CD4-positive, alpha-beta memory T cell (primary cell): ENCODE data around the gene MBD3. TPM values are rescaled to one million over a fixed set of nuclear protein-coding genes. Genes with fewer than 3 reads are reported as not detected.

Experiments
- CTCF ChIA-PET: fragments of 350-600 bp; sonication (Branson Sonifier 250); formaldehyde crosslinking; loops from one replicate; lab custom pipeline; 2021; ENCODE audit warnings: inconsistent platforms; ENCODE audit not compliant: partially characterized antibody; lab: Charles Lee
- POLR2A ChIA-PET: fragments of 350-600 bp; sonication (Branson Sonifier 250); formaldehyde crosslinking; loops from one replicate; lab custom pipeline; 2021; ENCODE audit not compliant: partially characterized antibody; lab: Charles Lee
- DNase-seq, 5 donors: peaks; one replicate each; pipeline versions ENCODE4 v3.0.0 to v3.0.0-alpha.2; 2020 to 2022; ENCODE audit warnings: mixed read lengths in 1 of 5
- H3K27ac ChIP-seq: one replicate; pipeline ENCODE4 v1.7.0; 2013; ENCODE audit warnings: low read depth, low read length
- H3K27me3 ChIP-seq: 2 replicates; pipeline ENCODE4 v1.7.0; 2013; ENCODE audit warnings: mild to moderate bottlenecking, low read length, moderate library complexity; ENCODE audit not compliant: insufficient read depth
- H3K36me3 ChIP-seq: 2 replicates; pipeline ENCODE4 v1.7.0; 2013; ENCODE audit warnings: mild to moderate bottlenecking, low read length, moderate library complexity; ENCODE audit not compliant: insufficient read depth
- H3K4me1 ChIP-seq: 2 replicates; pipeline ENCODE4 v1.7.0; 2013; ENCODE audit warnings: mild to moderate bottlenecking, low read length, moderate library complexity; ENCODE audit not compliant: insufficient read depth
- H3K4me3 ChIP-seq, 2 donors: one replicate each; pipeline ENCODE4 v1.7.0; 2013; ENCODE audit warnings: low read length in 2 of 2, mild to moderate bottlenecking in 1 of 2
- H3K9me3 ChIP-seq, 2 donors: one replicate each; pipeline ENCODE4 v1.7.0; 2013; ENCODE audit warnings: low read length in 2 of 2, control low read depth in 1 of 2; ENCODE audit not compliant: control insufficient read depth in 1 of 2
- H3K27ac Mint-ChIP-seq, 7 donors: one replicate each; pipeline ENCODE4 v1.8.0; 2020 to 2021; ENCODE audit warnings: mixed read lengths in 7 of 7, mild to moderate bottlenecking in 6 of 7, inconsistent platforms in 3 of 7, moderate library complexity in 3 of 7
- H3K27me3 Mint-ChIP-seq, 2 donors: one replicate each; pipeline ENCODE4 v1.8.0; 2020 to 2021; ENCODE audit warnings: mixed read lengths in 2 of 2
- H3K36me3 Mint-ChIP-seq, 2 donors: one replicate each; pipeline ENCODE4 v1.8.0; 2020 to 2021; ENCODE audit warnings: mixed read lengths in 2 of 2, inconsistent platforms in 1 of 2, mild to moderate bottlenecking in 1 of 2
- H3K4me1 Mint-ChIP-seq, 4 donors: one replicate each; pipeline ENCODE4 v1.8.0; 2020 to 2021; ENCODE audit warnings: mixed read lengths in 4 of 4, mild to moderate bottlenecking in 1 of 4
- H3K4me3 Mint-ChIP-seq, 8 donors: one replicate each; pipeline ENCODE4 v1.8.0; 2020 to 2021; ENCODE audit warnings: mixed read lengths in 8 of 8, mild to moderate bottlenecking in 7 of 8, moderate library complexity in 6 of 8, inconsistent platforms in 3 of 8
- H3K9me3 Mint-ChIP-seq, 8 donors: one replicate each; pipeline ENCODE4 v1.8.0; 2020 to 2021; ENCODE audit warnings: mixed read lengths in 8 of 8, mild to moderate bottlenecking in 5 of 8, inconsistent platforms in 3 of 8, moderate library complexity in 1 of 8
- intact Hi-C: fragments of 100-400 bp; cut with micrococcal nuclease; formaldehyde crosslinking; loops from one replicate; pipeline ENCODE4 v1.15.1; 2023
- polyA plus RNA-seq, 2 donors: library from polyadenylated mRNA; unstranded; fragments of 300-500 nt; fragmentation: Illumina TruSeq; gene quantifications; one replicate each; pipeline ENCODE4 v1.2.3, GENCODE V29; 2021
- total RNA-seq, 2 experiments: library from RNA; stranded (reverse); gene quantifications; one replicate each; pipeline ENCODE4 v1.2.3, GENCODE V29; 2021

MBD3 gene
- total and polyA plus RNA-seq, 4 experiments from 2014 or later = 3.9 to 62.8 (median 34.6) TPM

DNA sequence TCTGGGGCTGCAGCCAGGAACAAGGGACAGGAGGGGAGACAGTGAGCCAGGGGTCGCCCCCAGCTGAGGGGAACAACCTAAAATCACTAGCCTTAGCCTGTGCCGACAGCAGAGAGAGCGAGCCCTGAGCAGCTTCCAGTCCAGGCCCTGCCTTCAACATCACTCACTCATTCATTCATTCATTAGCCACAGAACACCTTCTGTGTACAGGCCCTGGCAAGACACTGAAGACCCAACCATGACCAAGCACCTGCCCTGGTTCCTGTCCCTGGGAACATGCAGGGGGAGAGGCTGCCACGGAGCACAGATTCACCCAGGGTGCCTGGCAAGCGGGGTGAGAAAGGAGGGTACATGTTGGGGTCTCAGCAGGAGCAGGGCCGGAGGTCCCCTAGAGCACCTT lies 29.4 kb downstream of the MBD3 start:
- POLR2A ChIA-PET = no interaction called here
- no peak for DNase-seq
- Mint-ChIP-seq H3K27me3 (no peaks in the 10 kb centered on the region), H3K4me1 (no peaks in the 10 kb centered on the region), H3K4me3 (no peak overlapping the region), H3K27ac (peak overlapping the region in 1 of 7 donors; percentile 40), H3K9me3 (no peaks in the 10 kb centered on the region), H3K36me3 (no peaks in the 10 kb centered on the region)
- CTCF ChIA-PET = no interaction called here
- H3K9me3 ChIP-seq = no peaks in the 10 kb centered on the region
- H3K4me1 ChIP-seq = no peaks in the 10 kb centered on the region
- no peak overlapping the region for H3K4me3 ChIP-seq
- no peaks in the 10 kb centered on the region for H3K27me3 ChIP-seq
- no peaks in the 10 kb centered on the region for H3K36me3 ChIP-seq
- no peak overlapping the region for H3K27ac ChIP-seq
- intact Hi-C loops = no loop called here

DNA sequence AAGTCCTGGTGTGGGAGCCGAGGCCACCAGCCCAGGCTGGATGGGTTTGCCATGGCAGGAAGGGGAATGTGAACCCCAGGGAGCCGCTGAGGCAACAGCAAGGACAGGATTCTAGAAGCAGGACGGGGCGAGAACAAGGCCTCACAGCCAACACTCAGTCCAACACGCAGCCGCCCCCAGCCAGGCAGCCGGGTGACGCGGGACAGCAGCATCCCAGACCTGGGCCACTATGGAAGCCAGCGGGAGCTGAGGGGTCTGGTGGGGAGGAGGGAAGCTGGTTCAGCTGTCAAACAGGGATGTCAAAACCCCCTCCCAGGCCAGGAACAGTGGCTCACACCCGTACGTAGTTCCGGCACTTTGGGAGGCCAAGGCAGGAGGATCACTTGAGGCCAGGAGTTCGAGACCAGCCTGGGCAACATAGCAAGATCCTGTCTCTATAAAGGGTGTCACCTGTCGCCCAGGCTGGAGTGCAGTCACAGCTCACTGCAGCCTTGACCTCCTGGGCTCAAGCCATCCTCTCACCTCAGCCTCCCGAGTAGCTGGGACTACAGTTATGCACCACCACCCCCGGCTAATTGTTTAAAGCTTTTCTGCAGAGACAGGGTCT lies 31.3 kb downstream of the MBD3 start:
- Histone ChIP-seq H3K36me3 (no peaks in the 10 kb centered on the region), H3K4me1 (no peaks in the 10 kb centered on the region), H3K9me3 (no peaks in the 10 kb centered on the region), H3K27ac (no peak overlapping the region), H3K27me3 (no peaks in the 10 kb centered on the region), H3K4me3 (no peak overlapping the region)
- ChIA-PET POLR2A (no interaction called here), CTCF (interaction anchor here (3.5 kb wide), 1 partner anchor 15 kb away, joined by 14 read pairs; no protein-coding TSS in a partner anchor)
- no peaks in the 10 kb centered on the region for H3K27me3 Mint-ChIP-seq
- DNase-seq = no peak
- no peaks in the 10 kb centered on the region for H3K9me3 Mint-ChIP-seq
- H3K36me3 Mint-ChIP-seq = no peaks in the 10 kb centered on the region
- H3K4me3 Mint-ChIP-seq = no peak overlapping the region
- peak overlapping the region in 1 of 7 donors; percentile 64 for H3K27ac Mint-ChIP-seq
- no peaks in the 10 kb centered on the region for H3K4me1 Mint-ChIP-seq
- intact Hi-C loops = no loop called here

DNA sequence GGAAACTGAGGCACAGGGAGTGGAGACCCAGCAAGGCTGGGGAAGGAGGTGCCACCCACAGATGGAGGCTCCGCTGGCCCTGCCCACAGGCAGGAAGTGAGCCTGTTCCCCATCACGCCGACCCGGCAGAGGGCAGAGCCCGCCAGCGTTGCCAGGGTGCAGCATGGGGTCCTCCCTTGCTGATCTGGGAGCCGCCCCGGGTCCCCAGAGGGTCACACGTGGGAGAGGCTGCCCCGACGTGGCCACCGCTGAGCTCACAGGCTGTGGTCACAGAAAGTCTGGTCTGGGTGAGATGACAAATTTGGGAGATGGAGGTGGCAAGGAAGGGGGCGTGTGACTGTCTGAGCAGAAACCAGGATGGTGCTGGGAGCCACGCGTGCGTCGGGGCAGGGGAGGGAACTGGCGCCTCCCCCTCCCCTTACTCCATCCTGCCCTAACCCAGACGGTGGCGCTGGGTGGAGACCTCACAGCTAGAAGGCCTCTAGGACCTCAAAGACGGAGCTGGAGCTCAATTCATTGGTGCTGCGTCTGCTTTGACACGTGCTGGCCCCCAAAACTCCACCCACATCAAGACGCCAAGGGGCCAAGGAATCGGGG lies 32.3 kb downstream of the MBD3 start:
- H3K4me1 ChIP-seq = no peaks in the 10 kb centered on the region
- ChIA-PET CTCF (interaction anchor here (3.5 kb wide), 1 partner anchor 14 kb away, joined by 14 read pairs; no protein-coding TSS in a partner anchor), POLR2A (no interaction called here)
- Mint-ChIP-seq H3K9me3 (no peaks in the 10 kb centered on the region), H3K27me3 (no peaks in the 10 kb centered on the region), H3K36me3 (no peaks in the 10 kb centered on the region), H3K4me3 (no peak overlapping the region), H3K4me1 (no peaks in the 10 kb centered on the region), H3K27ac (no peak overlapping the region)
- no peak for DNase-seq
- intact Hi-C loops = no loop called here
- no peaks in the 10 kb centered on the region for H3K36me3 ChIP-seq
- H3K27me3 ChIP-seq = no peaks in the 10 kb centered on the region
- no peak overlapping the region for H3K27ac ChIP-seq
- H3K4me3 ChIP-seq = no peak overlapping the region
- H3K9me3 ChIP-seq = no peaks in the 10 kb centered on the region

DNA sequence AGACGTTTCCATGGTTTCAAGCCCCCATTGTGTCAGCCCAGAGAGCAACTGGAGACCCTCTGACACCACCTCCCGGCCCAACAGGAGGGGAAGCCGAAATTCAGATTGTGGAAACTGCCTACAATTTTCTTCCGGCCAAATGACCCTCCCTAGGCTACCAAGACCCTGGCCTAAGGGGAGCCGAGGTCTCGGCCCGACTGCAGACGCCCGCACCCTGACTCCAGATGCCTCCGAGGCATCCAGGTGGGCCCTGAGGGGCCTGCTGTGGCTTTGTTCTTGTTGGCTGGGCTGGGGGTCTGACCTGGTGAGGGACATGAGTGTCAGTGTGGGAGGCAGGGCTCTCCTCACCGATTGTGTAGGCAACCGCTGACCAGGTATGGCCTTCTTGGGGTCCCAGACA lies 34.1 kb downstream of the MBD3 start:
- H3K27me3 ChIP-seq = no peaks in the 10 kb centered on the region
- intact Hi-C loops = no loop called here
- H3K9me3 ChIP-seq = no peaks in the 10 kb centered on the region
- H3K27ac ChIP-seq = no peak overlapping the region
- Mint-ChIP-seq H3K27me3 (no peaks in the 10 kb centered on the region), H3K4me1 (no peaks in the 10 kb centered on the region), H3K27ac (peak overlapping the region in 1 of 7 donors; percentile 47), H3K4me3 (no peak overlapping the region), H3K36me3 (no peaks in the 10 kb centered on the region), H3K9me3 (no peaks in the 10 kb centered on the region)
- no peaks in the 10 kb centered on the region for H3K36me3 ChIP-seq
- POLR2A ChIA-PET = no interaction called here
- DNase-seq = no peak
- H3K4me1 ChIP-seq = no peaks in the 10 kb centered on the region
- no peak overlapping the region for H3K4me3 ChIP-seq
- CTCF ChIA-PET = interaction anchor here (0.8 to 3.5 kb wide), 2 partner anchors 12 to 113 kb away, joined by 3 to 14 read pairs; no protein-coding TSS in a partner anchor

DNA sequence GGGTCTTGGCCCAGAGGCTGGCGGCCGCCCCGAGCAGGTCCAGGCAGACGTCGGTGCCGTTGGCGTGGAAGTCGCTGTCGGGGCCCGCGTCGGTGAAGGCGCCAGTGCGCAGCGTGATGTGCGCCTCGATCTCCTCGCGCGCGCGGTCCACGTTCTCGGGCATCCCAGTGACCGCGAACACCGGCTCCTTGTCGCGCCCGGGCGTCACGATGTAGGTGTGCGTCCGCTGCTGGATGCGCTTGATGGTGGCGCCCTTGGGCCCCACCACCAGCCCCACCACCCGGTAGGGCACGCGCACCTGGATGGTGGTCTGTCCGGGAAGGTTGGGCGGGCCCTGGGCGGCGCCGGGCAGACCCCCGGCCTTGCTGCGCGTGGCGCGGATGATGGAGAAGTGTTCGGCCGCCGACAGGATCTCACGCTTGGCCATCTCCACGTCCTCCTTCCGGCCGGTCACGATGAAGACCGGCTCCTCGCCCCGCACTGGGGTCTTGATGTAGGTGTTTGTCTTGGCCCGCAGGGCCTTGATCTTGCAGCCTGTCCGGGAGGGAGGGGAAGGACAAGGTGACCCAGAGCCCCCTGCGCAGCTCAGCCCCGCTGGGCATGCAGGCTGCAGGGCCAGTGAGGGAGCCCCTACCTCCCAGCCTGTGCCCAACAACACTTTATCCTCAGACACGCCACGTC lies 36.1 kb downstream of the MBD3 start:
- ChIA-PET POLR2A (no interaction called here), CTCF (no interaction called here)
- Mint-ChIP-seq H3K4me1 (no peaks in the 10 kb centered on the region), H3K27me3 (peaks cover 3 to 7% of the 10 kb centered on the region in 2 donors), H3K9me3 (no peaks in the 10 kb centered on the region), H3K4me3 (no peak overlapping the region), H3K36me3 (no peaks in the 10 kb centered on the region), H3K27ac (no peak overlapping the region)
- Histone ChIP-seq H3K36me3 (no peaks in the 10 kb centered on the region), H3K27me3 (no peaks in the 10 kb centered on the region), H3K4me1 (no peaks in the 10 kb centered on the region), H3K9me3 (no peaks in the 10 kb centered on the region), H3K27ac (no peak overlapping the region), H3K4me3 (no peak overlapping the region)
- intact Hi-C loops = no loop called here
- no peak for DNase-seq

DNA sequence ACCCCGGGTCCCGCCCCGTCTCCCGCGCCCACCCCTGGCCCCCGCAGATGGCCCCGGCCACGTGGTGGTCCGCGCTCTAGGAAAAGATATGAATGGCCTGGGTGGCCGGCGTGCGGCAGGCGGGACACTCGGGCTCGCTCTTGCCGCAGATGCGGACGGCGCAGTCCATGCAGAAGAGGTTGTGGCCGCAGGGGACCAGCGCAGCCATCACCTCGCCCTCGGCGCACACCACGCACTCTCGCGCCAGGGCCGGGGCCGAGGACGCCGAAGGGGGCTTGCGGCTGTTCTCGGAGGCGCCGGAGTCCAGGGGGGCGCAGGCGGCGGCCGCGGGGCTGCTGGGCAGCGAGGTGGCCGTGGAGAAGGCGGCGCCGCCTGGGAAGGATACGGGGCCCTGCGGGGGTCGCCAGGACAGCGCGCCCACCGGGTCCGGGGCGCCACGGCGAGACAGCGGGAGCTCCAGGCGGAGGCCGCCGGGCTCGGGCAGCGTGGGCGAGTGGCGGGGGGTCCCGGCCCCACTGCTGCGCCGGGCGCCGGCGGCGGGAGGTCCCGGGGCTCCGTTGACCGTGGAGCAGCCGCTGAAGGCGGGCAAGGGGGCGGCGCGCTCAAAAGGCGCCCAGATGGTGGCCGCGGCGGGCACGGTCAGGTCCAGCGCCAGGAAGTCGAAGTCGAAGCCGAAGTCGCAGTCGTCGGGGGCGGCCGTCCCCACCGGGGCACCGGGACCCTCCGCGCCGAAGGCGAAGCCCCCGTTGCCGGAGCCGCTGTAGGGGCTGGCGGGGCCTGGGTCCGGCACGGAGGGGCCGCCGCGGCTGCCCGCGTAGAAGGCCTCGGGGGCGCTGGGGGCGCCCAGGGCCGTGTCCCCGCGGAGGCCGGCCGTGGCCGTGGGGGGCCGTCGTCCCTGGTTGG lies 36.9 kb downstream of the MBD3 start:
- Histone ChIP-seq H3K4me3 (no peak overlapping the region), H3K9me3 (no peaks in the 10 kb centered on the region), H3K4me1 (no peaks in the 10 kb centered on the region), H3K27me3 (no peaks in the 10 kb centered on the region), H3K36me3 (no peaks in the 10 kb centered on the region), H3K27ac (no peak overlapping the region)
- POLR2A ChIA-PET = no interaction called here
- Mint-ChIP-seq H3K27ac (no peak overlapping the region), H3K4me3 (no peak overlapping the region), H3K4me1 (no peaks in the 10 kb centered on the region), H3K9me3 (no peaks in the 10 kb centered on the region), H3K27me3 (peaks cover 3 to 7% of the 10 kb centered on the region in 2 donors), H3K36me3 (no peaks in the 10 kb centered on the region)
- intact Hi-C loops = no loop called here
- DNase-seq = no peak
- CTCF ChIA-PET = no interaction called here

DNA sequence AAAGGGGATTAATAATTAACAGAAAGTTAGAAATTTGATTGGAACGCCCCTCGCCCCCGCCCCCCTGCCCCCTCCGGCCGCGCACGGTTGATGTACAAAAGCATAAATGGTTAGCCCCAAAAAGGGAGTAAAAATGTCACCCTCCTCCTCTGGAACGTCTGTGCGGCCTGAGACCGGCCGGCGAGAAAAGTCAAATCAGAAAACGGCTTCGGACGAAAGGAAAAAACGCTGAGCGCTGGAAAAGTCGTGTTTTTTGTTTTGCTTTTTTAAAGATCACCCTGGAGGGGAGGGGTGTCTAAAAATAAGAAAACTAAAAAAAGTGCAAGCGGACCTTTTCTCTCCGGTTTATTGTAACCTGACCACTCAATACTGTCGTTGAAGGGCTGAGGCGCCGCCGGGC lies 37.7 kb downstream of the MBD3 start:
- H3K4me3 Mint-ChIP-seq = no peak overlapping the region
- intact Hi-C loops = no loop called here
- no peaks in the 10 kb centered on the region for H3K9me3 ChIP-seq

More for the DNA sequence above, 37.7 kb downstream of the MBD3 start:
- no peak for DNase-seq
- Mint-ChIP-seq H3K9me3 (no peaks in the 10 kb centered on the region), H3K36me3 (no peaks in the 10 kb centered on the region), H3K27ac (no peak overlapping the region), H3K4me1 (no peaks in the 10 kb centered on the region), H3K27me3 (peaks cover 3 to 7% of the 10 kb centered on the region in 2 donors)
- Histone ChIP-seq H3K27me3 (no peaks in the 10 kb centered on the region), H3K27ac (no peak overlapping the region), H3K36me3 (no peaks in the 10 kb centered on the region), H3K4me3 (no peak overlapping the region), H3K4me1 (no peaks in the 10 kb centered on the region)
- POLR2A ChIA-PET = no interaction called here
- CTCF ChIA-PET = no interaction called here
